Psoas muscle (tissue), 8 donors: ENCODE results near the gene GPR15. TPM values are rescaled to one million over a fixed set of nuclear protein-coding genes. Genes with fewer than 3 reads are reported as not detected.

Experiments used
- ATAC-seq, 4 donors: fragments of 200-7000 bp; cut with Tn5 transposase; one replicate each; pipeline ENCODE4 v1.9.1; 2020; ENCODE audit warnings: moderate library complexity in 3 of 4, mild to moderate bottlenecking in 2 of 4
- DNase-seq, 2 donors: peaks; one replicate each; pipeline ENCODE4 v3.0.0-alpha.2; 2020
- H3K27ac ChIP-seq: fragments of 200-600 bp; one replicate; pipeline ENCODE4 v1.8.0; 2022
- H3K27me3 ChIP-seq, 3 donors: fragments of 200-600 bp in 1 of 3; one replicate each; pipeline versions ENCODE4 v1.6.1 to v1.8.0; 2013 to 2022; ENCODE audit warnings: low read length in 2 of 3, mild to moderate bottlenecking in 2 of 3, moderate library complexity in 1 of 3; ENCODE audit not compliant: insufficient read depth in 3 of 3
- H3K36me3 ChIP-seq, 2 donors: fragments of 200-600 bp in 1 of 2; one replicate each; pipeline versions ENCODE4 v1.6.1 to v1.8.0; 2013 to 2022; ENCODE audit warnings: low read depth in 1 of 2, mild to moderate bottlenecking in 1 of 2, moderate library complexity in 1 of 2; ENCODE audit not compliant: insufficient read depth in 1 of 2
- H3K4me1 ChIP-seq: fragments of 200-600 bp; one replicate; pipeline ENCODE4 v1.8.0; 2022
- H3K4me3 ChIP-seq: fragments of 200-600 bp; one replicate; pipeline ENCODE4 v1.8.0; 2022; ENCODE audit warnings: mild to moderate bottlenecking
- H3K9me3 ChIP-seq: fragments of 200-600 bp; one replicate; pipeline ENCODE4 v1.8.0; 2022
- WGBS, 3 donors: extraction: QIAGEN DNeasy Blood & Tissue Kit; methylation state at CpG; one replicate each; pipeline versions ENCODE4 v1.1.6 to v1.1.7; 2013; 5-methylcytosine and 5-hydroxymethylcytosine counted together
- intact Hi-C, 2 donors: fragments of 100-400 bp; cut with DNase I; formaldehyde crosslinking; loops; one replicate each; pipeline versions ENCODE4 v1.11.0 to v1.14.2; 2022
- polyA plus RNA-seq, 3 donors: library from polyadenylated mRNA; stranded (reverse); fragments of 200-250 nt; gene quantifications; one replicate each; pipeline ENCODE4 v1.2.3, GENCODE V29; 2013
- total RNA-seq, 4 donors: library from RNA; stranded (reverse); fragmentation: NEBNext Ultra II Directional in 2 of 4; extraction: Animal tissue kit (Norgen Biotek cat#: 25700) in 2 of 4; gene quantifications; one replicate each; pipeline versions ENCODE4 v1.2.1 to v1.2.4, GENCODE V29; 2021 to 2023
- TF ChIP-seq, protein P1 (sequence below): fragments of 200-600 bp; IDR thresholded peaks from one replicate; pipeline ENCODE4 v1.8.0; 2022; ENCODE audit warnings: antibody characterized with exemption
- donor health status: healthy with polysubstance abuse.
- donor health status: DM: no; HTN: no; CAD: no; lungs with moderate emphysema.
- donor health status: Bipolar disorder and iron deficiency.
- donor health status: healthy.
- donor health status: DM: yes; HTN: yes; CAD: no.
- donor health status: DM: no; HTN: no; CAD: no.
- donor health status: DM: no; HTN: no; CAD: no.
- donor health status: DM: yes; HTN: yes; CAD: no.

The GPR15 gene
- total and polyA plus RNA-seq, 7 donors, result not detected

DNA sequence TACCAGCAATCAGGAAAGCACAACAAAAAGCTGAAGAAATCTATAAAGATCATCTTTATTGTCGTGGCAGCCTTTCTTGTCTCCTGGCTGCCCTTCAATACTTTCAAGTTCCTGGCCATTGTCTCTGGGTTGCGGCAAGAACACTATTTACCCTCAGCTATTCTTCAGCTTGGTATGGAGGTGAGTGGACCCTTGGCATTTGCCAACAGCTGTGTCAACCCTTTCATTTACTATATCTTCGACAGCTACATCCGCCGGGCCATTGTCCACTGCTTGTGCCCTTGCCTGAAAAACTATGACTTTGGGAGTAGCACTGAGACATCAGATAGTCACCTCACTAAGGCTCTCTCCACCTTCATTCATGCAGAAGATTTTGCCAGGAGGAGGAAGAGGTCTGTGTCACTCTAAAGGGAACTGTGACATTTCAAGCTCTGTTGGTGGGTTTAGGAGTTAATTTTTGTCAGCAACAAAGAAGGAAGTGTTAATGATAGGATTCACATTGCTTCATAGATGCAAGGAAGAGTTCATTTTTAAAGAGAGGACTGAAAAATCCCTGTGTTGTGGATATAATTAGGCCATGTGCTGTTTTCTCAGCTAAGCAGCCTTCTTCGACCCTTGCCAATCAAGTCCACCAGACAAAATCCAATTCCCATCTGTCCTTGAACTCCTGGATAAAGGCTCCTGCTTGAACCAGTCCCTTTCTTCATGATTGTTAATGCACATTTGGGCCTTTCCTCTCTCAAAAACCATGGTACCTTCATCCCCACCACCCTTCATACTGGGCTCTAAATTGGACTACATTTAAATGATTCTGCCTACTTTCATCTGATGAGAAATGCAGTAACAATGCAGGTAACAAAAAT is 1.2 kb downstream of the GPR15 start:
- intact Hi-C loops, result no loop called here
- H3K9me3 ChIP-seq, result no peaks in the 10 kb centered on the region
- no peak overlapping the region for H3K4me3 ChIP-seq
- 89 to 94% (median 90%) methylated on average over 6 of the region's 6 CpGs for WGBS, 3 donors
- ATAC-seq (no peak), DNase-seq (no peak)
- no peaks in the 10 kb centered on the region for H3K27me3 ChIP-seq
- no peak overlapping the region for H3K27ac ChIP-seq
- TF ChIP-seq, protein P1, sequence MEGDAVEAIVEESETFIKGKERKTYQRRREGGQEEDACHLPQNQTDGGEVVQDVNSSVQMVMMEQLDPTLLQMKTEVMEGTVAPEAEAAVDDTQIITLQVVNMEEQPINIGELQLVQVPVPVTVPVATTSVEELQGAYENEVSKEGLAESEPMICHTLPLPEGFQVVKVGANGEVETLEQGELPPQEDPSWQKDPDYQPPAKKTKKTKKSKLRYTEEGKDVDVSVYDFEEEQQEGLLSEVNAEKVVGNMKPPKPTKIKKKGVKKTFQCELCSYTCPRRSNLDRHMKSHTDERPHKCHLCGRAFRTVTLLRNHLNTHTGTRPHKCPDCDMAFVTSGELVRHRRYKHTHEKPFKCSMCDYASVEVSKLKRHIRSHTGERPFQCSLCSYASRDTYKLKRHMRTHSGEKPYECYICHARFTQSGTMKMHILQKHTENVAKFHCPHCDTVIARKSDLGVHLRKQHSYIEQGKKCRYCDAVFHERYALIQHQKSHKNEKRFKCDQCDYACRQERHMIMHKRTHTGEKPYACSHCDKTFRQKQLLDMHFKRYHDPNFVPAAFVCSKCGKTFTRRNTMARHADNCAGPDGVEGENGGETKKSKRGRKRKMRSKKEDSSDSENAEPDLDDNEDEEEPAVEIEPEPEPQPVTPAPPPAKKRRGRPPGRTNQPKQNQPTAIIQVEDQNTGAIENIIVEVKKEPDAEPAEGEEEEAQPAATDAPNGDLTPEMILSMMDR, result no peak
- H3K4me1 ChIP-seq, result peaks cover 8% of the 10 kb centered on the region
- H3K36me3 ChIP-seq, result no peaks in the 10 kb centered on the region

DNA sequence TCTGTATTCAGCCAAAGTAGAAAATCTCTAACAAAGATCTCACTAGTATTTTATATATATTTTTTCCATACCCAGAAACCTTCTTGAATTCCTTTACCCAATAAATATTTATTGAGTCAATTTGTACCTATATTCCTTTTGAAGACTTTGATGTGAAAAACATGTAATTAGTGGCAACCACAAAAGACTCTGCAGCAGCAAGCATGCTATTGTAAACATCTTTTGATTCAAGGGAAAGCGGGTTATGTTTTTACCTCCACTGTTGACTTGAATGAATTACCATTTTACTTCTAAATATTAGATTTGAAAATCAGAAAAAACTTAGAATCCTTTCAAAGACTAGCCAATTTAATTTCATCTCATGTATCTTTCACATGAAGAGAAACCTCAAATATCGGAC is 2.4 kb downstream of the GPR15 start:
- 95 to 97% (median 96%) methylated on average over 2 of the region's 2 CpGs for WGBS, 3 donors
- intact Hi-C loops, result no loop called here

DNA sequence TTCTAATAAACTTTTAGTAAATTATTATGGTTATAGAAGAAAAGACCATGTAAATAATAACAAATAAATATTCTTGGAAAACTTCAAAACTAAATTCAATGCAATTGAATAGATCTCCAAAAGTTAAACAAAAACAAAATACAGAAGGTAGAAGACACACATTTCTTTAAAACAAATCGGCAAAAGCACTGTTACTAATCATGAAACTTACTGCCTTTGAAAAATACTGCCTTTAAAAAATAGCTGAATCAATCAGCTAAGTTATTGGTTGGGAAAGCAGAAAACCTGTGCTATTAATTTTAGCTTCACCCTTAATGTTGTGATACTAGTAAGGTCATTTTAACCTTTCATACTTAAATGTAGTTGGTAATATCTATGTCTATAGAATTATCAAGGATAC is 3.0 kb downstream of the GPR15 start:
- ATAC-seq, result no peak
- Histone ChIP-seq H3K36me3 (no peaks in the 10 kb centered on the region), H3K27me3 (no peaks in the 10 kb centered on the region), H3K4me1 (peaks cover 3% of the 10 kb centered on the region), H3K4me3 (no peak overlapping the region), H3K27ac (no peak overlapping the region), H3K9me3 (no peaks in the 10 kb centered on the region)
- 84 to 96% (median 90%) methylated on average over 1 of the region's 1 CpG for WGBS, 3 donors
- no peak for DNase-seq
- TF ChIP-seq, protein P1, result no peak
- intact Hi-C loops, result no loop called here

More for the DNA sequence above, 2.4 kb downstream of the GPR15 start:
- H3K27me3 ChIP-seq, result no peaks in the 10 kb centered on the region
- no peak overlapping the region for H3K4me3 ChIP-seq
- H3K27ac ChIP-seq, result no peak overlapping the region
- TF ChIP-seq, protein P1, result no peak
- DNase-seq (no peak), ATAC-seq (no peak)
- peaks cover 8% of the 10 kb centered on the region for H3K4me1 ChIP-seq
- H3K9me3 ChIP-seq, result no peaks in the 10 kb centered on the region
- H3K36me3 ChIP-seq, result no peaks in the 10 kb centered on the region

DNA sequence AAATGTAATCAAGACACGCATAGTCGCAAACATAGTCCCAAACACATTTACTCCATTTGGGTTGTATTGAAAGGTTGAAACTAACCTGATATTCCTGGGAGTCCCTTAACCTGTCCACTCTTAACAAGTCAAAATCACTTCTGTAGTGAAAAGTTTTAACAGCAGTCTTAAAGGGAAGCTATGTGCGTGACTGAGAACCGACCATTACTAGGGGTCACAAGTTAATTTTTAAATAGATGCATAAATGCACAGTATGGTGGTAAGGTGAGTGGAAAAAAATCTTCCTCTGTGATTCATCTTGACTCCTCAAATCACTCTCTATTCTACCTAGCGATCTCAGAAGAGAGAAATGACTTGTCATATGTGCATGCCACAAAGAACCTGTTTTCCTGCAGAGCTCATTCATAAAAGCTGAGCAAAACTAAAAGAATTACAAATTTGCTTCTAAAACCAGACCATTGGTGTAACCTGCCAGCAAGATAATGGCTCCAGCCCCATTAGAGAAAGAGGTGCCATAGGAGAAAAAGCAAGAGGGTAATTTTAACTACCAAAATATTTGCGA is 4.8 kb downstream of the GPR15 start:
- intact Hi-C loops, result no loop called here
- DNase-seq (no peak), ATAC-seq (no peak)
- no peaks in the 10 kb centered on the region for H3K4me1 ChIP-seq
- 82 to 91% (median 89%) methylated on average over 6 of the region's 6 CpGs for WGBS, 3 donors
- no peaks in the 10 kb centered on the region for H3K9me3 ChIP-seq
- no peak overlapping the region for H3K4me3 ChIP-seq
- TF ChIP-seq, protein P1, result no peak
- H3K27ac ChIP-seq, result no peak overlapping the region
- no peaks in the 10 kb centered on the region for H3K36me3 ChIP-seq
- no peaks in the 10 kb centered on the region for H3K27me3 ChIP-seq
